Measurements from ENCODE around the gene WDR6.

The WDR6 gene

GRCh38 chr3:49025793-49026520 lies 18.8 kb downstream of the WDR6 start:
- TF ChIP-seq CTCF (IDR thresholded peaks at IDR 0.05; ENCODE audit: low read length, missing control alignments) = no peak
- no peak for DNase-seq (ENCODE audit: low read depth)

GRCh38 chr3:49026536-49026935 lies 19.3 kb downstream of the WDR6 start:
- no peak for DNase-seq (ENCODE audit: low read depth)
- no peak overlapping the region for H3K4me3 ChIP-seq (replicated peaks; ENCODE audit: low read depth, low read length)
- TF ChIP-seq CTCF (IDR thresholded peaks at IDR 0.05; ENCODE audit: low read length, missing control alignments) = no peak

More at GRCh38 chr3:49025793-49026520, 18.8 kb downstream of the WDR6 start:
- no peak overlapping the region for H3K4me3 ChIP-seq (replicated peaks; ENCODE audit: low read depth, low read length)

- no peak overlapping the region for H3K4me3 ChIP-seq (replicated peaks; ENCODE audit: low read depth, low read length)
- DNase-seq (ENCODE audit: low read depth) = no peak
- no peak for TF ChIP-seq CTCF (IDR thresholded peaks at IDR 0.05; ENCODE audit: low read length, missing control alignments)
These were observed 20.4 kb downstream of the WDR6 start for GRCh38 chr3:49027634-49028033.

GRCh38 chr3:49028298-49028672 lies 21.1 kb downstream of the WDR6 start:
- peak overlapping the region; percentile 82 for H3K4me3 ChIP-seq (replicated peaks; ENCODE audit: low read depth, low read length)
- DNase-seq (ENCODE audit: low read depth) = no peak
- no peak for TF ChIP-seq CTCF (IDR thresholded peaks at IDR 0.05; ENCODE audit: low read length, missing control alignments)

GRCh38 chr3:49028673-49029562 lies 21.7 kb downstream of the WDR6 start, which contains the start of gene IMPDH2:
TSS of gene IMPDH2 (minus strand) at chr3:49029398. CDS start at chr3:49029350, 48 bp downstream.
- peak within 1 kb of the TSS; percentile 82 for H3K4me3 ChIP-seq (replicated peaks; ENCODE audit: low read depth, low read length)
- TF ChIP-seq CTCF (IDR thresholded peaks at IDR 0.05; ENCODE audit: low read length, missing control alignments) = peak; percentile 1
- peak; percentile 94 for DNase-seq (ENCODE audit: low read depth)

GRCh38 chr3:49029563-49029884 lies 22.3 kb downstream of the WDR6 start:
- no peak for TF ChIP-seq CTCF (IDR thresholded peaks at IDR 0.05; ENCODE audit: low read length, missing control alignments)
- no peak for DNase-seq (ENCODE audit: low read depth)
- H3K4me3 ChIP-seq (replicated peaks; ENCODE audit: low read depth, low read length) = no peak overlapping the region

Measured in fibroblast of pulmonary artery (primary cell).